Measurements from ENCODE around the gene ELP5. TPM values are rescaled to one million over a fixed set of nuclear protein-coding genes. Genes with fewer than 3 reads are reported as not detected.

The ELP5 gene, protein sequence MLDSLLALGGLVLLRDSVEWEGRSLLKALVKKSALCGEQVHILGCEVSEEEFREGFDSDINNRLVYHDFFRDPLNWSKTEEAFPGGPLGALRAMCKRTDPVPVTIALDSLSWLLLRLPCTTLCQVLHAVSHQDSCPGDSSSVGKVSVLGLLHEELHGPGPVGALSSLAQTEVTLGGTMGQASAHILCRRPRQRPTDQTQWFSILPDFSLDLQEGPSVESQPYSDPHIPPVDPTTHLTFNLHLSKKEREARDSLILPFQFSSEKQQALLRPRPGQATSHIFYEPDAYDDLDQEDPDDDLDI
- 10 to 100 TPM; 24.9 to 33.3 (median 27.8) TPM for total RNA-seq

DNA sequence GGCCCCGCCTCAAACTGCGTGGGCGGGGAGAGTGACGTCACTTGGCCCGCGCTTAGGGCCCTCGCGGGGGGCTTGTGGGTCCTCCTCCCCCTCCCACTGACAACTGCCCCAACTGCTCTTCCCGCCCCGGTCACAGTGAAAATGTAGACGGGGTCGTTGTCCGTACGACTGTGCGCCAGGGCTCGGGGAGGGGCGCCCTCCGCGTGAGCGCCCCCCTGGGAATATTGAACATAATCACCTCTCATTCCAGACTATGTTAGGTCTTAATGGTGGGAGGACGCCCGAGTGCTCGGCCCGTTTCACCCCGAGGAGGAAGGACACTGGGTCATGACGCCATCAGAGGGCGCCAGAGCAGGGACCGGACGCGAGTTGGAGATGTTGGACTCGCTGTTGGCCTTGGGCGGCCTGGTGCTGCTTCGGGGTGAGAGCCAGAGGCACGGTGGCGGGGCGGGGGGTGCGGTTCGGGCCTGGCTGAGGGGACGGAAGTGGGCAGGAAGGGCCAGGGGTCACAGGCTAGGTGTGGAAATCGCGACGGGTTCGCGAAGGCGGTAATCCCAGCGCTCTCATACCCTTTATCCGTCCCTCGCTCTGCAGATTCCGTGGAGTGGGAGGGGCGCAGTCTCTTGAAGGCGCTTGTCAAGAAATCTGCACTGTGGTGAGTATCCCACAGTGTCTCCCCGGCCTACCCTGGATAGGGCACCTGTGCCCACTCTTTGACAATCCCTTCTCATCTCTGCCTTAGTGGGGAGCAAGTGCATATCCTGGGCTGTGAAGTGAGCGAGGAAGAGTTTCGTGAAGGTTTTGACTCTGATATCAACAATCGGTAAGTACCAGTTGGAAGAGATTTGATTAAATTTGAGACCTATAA is at the start of gene ELP5:
TSS of gene ELP5 (plus strand) at position 40 of the 868 bp plus-strand sequence. CDS start at position 376, 336 bp downstream.
- peak within 1 kb of the TSS; percentile 98 to 100 (median 99) for H3K27ac ChIP-seq (replicated peaks in 1 of 4)
- intact Hi-C loops (cut with DNase I): loop anchor here (10.0 kb wide), 1 partner anchor 302 kb away; the partner anchor contains the start of gene TNFSF13
- peak; percentile 98 for DNase-seq (ENCODE audit: extremely low spot score)
- no peaks in the 10 kb centered on the region for H3K9me3 ChIP-seq
- H3K4me1 ChIP-seq: peaks cover 36 to 52% (median 44%) of the 10 kb centered on the region in 4 donors
- no peaks in the 10 kb centered on the region for H3K27me3 ChIP-seq
- TF ChIP-seq POLR2AphosphoS5 (IDR thresholded peaks at IDR 0.05): peak; percentile 77 to 84
- TF ChIP-seq, protein P1, sequence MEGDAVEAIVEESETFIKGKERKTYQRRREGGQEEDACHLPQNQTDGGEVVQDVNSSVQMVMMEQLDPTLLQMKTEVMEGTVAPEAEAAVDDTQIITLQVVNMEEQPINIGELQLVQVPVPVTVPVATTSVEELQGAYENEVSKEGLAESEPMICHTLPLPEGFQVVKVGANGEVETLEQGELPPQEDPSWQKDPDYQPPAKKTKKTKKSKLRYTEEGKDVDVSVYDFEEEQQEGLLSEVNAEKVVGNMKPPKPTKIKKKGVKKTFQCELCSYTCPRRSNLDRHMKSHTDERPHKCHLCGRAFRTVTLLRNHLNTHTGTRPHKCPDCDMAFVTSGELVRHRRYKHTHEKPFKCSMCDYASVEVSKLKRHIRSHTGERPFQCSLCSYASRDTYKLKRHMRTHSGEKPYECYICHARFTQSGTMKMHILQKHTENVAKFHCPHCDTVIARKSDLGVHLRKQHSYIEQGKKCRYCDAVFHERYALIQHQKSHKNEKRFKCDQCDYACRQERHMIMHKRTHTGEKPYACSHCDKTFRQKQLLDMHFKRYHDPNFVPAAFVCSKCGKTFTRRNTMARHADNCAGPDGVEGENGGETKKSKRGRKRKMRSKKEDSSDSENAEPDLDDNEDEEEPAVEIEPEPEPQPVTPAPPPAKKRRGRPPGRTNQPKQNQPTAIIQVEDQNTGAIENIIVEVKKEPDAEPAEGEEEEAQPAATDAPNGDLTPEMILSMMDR (IDR thresholded peaks at IDR 0.05): peak in 2 of 3 experiments; percentile 24 to 36
- no peak for TF ChIP-seq EP300 (IDR thresholded peaks at IDR 0.05)
- no peak for TF ChIP-seq POLR2A (IDR thresholded peaks at IDR 0.05; ENCODE audit: low read depth)
- peaks cover 21 to 37% (median 34%) of the 10 kb centered on the region in 4 donors for H3K36me3 ChIP-seq
- WGBS: 1% methylated on average over 38 of the region's 55 CpGs
- peak within 1 kb of the TSS; percentile 78 to 98 (median 96) for H3K4me3 ChIP-seq

DNA sequence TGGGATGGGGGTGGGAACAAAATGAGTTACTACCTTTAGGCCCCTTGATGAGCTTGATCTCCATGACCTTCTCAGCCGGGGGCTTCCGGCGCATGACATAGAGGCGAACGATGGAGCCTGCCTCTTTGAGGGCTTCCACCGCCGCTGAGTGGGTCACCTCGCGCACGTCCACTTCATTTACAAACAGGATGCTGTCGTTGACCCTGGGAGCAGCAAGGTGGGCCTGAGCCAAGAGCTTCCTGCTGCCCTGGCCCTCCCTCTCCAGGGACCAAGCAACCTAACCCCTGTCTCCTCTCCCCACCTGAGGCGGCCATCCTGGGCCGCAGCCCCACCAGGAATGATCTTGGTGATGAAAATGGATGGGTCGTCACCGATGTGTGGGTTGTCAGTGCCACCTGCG is 48.6 kb upstream of the ELP5 start:
- TF ChIP-seq POLR2A (IDR thresholded peaks at IDR 0.05; ENCODE audit: low read depth) (no peak), EP300 (IDR thresholded peaks at IDR 0.05) (no peak), POLR2AphosphoS5 (IDR thresholded peaks at IDR 0.05) (no peak)
- TF ChIP-seq, protein P1 (IDR thresholded peaks at IDR 0.05): no peak
- Histone ChIP-seq H3K36me3 (peaks cover 6 to 41% (median 32%) of the 10 kb centered on the region in 4 donors), H3K4me3 (no peak overlapping the region), H3K9me3 (no peaks in the 10 kb centered on the region), H3K4me1 (peaks cover 14 to 43% (median 37%) of the 10 kb centered on the region in 4 donors), H3K27ac (replicated peaks in 1 of 4) (no peak overlapping the region), H3K27me3 (no peaks in the 10 kb centered on the region)
- 93% methylated on average over 9 of the region's 16 CpGs for WGBS
- intact Hi-C loops (cut with DNase I): no loop called here
- DNase-seq (ENCODE audit: extremely low spot score): no peak

DNA sequence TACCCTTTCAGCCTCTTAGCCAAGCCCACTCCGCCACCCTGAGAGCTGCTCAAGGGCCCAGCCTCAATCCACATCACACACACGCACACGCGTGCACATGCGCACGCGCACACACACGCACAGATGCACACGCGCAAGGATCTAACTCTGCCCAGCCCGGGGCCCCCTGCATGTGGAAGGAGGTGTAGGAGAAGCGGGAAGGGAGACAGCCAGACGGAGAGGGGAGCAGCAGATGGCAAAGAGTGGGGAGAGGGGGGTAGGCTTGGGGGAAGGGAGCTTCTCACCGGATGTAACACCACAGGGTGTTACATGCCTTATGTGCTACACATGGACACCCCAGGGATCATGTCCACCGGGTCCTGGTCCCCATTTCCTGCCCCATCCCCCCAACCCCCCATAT is 47.7 kb upstream of the ELP5 start:
- intact Hi-C loops (cut with DNase I): no loop called here
- no peaks in the 10 kb centered on the region for H3K9me3 ChIP-seq
- H3K36me3 ChIP-seq: peaks cover 6 to 34% (median 30%) of the 10 kb centered on the region in 4 donors
- H3K27ac ChIP-seq (replicated peaks in 1 of 4): peak overlapping the region; percentile 72 to 81 (median 77)
- DNase-seq (ENCODE audit: extremely low spot score): no peak
- no peaks in the 10 kb centered on the region for H3K27me3 ChIP-seq
- peaks cover 14 to 45% (median 38%) of the 10 kb centered on the region in 4 donors for H3K4me1 ChIP-seq
- TF ChIP-seq POLR2A (IDR thresholded peaks at IDR 0.05; ENCODE audit: low read depth) (no peak), POLR2AphosphoS5 (IDR thresholded peaks at IDR 0.05) (no peak)
- TF ChIP-seq, protein P1 (IDR thresholded peaks at IDR 0.05): no peak
- H3K4me3 ChIP-seq: peak overlapping the region; percentile 59 to 76 (median 62)
- WGBS: 80% methylated on average over 13 of the region's 15 CpGs

DNA sequence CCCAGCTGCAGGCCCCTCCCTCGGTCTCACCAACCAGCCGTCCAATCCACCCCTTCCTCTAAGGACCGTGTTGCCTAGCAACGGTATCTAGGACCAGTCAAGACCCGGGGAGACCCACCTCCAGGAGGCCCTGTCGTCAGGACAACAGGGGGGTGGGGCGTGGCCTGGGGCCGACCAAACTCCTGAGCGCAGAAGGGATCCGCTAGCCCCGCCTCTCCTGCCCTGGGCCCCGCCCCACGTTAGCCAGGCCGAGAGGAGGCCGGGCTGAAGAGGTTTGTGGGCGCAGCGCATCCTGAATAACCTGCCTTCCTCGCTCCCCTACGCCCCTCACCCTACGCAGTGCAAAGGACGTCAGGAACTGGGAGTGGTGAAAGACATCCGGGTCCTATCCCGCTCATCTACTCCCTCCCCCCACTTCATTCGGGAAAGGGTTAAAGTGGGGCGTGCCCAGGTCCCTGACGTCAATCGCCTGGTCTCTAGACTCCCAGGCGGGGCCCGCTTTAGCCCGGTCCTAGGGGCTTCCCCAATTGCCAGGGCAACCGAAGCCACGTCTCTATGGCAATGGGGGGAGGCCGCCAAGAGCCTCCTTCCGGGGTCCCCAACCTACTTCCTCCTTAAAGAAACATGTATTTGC is 47.1 kb upstream of the ELP5 start:
- DNase-seq (ENCODE audit: extremely low spot score): peak; percentile 95

More for the DNA sequence above, 47.1 kb upstream of the ELP5 start:
- intact Hi-C loops (cut with DNase I): no loop called here
- Histone ChIP-seq H3K9me3 (no peaks in the 10 kb centered on the region), H3K4me1 (peaks cover 14 to 45% (median 38%) of the 10 kb centered on the region in 4 donors), H3K4me3 (peak overlapping the region; percentile 59 to 76 (median 62)), H3K36me3 (peaks cover 6 to 32% (median 29%) of the 10 kb centered on the region in 4 donors), H3K27me3 (no peaks in the 10 kb centered on the region), H3K27ac (replicated peaks in 1 of 4) (peak overlapping the region; percentile 72 to 81 (median 77))
- WGBS: 2% methylated on average over 17 of the region's 34 CpGs
- TF ChIP-seq POLR2AphosphoS5 (IDR thresholded peaks at IDR 0.05) (peak; percentile 77), POLR2A (IDR thresholded peaks at IDR 0.05; ENCODE audit: low read depth) (no peak), EP300 (IDR thresholded peaks at IDR 0.05) (no peak)
- TF ChIP-seq, protein P1 (IDR thresholded peaks at IDR 0.05): peak in 1 of 3 experiments; percentile 5

All from esophagus muscularis mucosa (tissue), 4 donors.